ENCODE results near the gene SLC25A2. TPM values are rescaled to one million over a fixed set of nuclear protein-coding genes. Genes with fewer than 3 reads are reported as not detected.
"Not testable (repeated sequence)": the region's sequence is repeated elsewhere in the genome, so short reads cannot be mapped to it uniquely, and the experiment has no call there.

The SLC25A2 gene
- total RNA-seq, 2 donors from 2014 or later, result 0.55 to 0.68 TPM

GRCh38 chr5:141342773-141343172 lies 38.9 kb upstream of the SLC25A2 start:
- 84% methylated on average over 1 of the region's 1 CpG; no CpG with 5 or more reads in 1 of the 2 experiments for WGBS, 2 experiments (ENCODE audit: insufficient coverage in 1 of 2, insufficient read length in 1 of 2)
- peaks cover 22% of the 10 kb centered on the region for H3K36me3 Mint-ChIP-seq (ENCODE audit: low read depth)
- H3K36me3 ChIP-seq (ENCODE audit: control insufficient read depth, insufficient read depth, low read length), result no peaks in the 10 kb centered on the region
- H3K4me3 ChIP-seq (ENCODE audit: low read length), result peak overlapping the region; percentile 77
- H3K9me3 Mint-ChIP-seq, result peaks cover 74% of the 10 kb centered on the region
- H3K27ac Mint-ChIP-seq, result no peak overlapping the region
- H3K4me1 Mint-ChIP-seq, result no peaks in the 10 kb centered on the region
- no peaks in the 10 kb centered on the region for H3K4me1 ChIP-seq (ENCODE audit: control insufficient read depth, insufficient read depth, low read length)
- peaks cover 11% of the 10 kb centered on the region for H3K27me3 Mint-ChIP-seq (ENCODE audit: insufficient read depth)
- TF ChIP-seq, protein P1, sequence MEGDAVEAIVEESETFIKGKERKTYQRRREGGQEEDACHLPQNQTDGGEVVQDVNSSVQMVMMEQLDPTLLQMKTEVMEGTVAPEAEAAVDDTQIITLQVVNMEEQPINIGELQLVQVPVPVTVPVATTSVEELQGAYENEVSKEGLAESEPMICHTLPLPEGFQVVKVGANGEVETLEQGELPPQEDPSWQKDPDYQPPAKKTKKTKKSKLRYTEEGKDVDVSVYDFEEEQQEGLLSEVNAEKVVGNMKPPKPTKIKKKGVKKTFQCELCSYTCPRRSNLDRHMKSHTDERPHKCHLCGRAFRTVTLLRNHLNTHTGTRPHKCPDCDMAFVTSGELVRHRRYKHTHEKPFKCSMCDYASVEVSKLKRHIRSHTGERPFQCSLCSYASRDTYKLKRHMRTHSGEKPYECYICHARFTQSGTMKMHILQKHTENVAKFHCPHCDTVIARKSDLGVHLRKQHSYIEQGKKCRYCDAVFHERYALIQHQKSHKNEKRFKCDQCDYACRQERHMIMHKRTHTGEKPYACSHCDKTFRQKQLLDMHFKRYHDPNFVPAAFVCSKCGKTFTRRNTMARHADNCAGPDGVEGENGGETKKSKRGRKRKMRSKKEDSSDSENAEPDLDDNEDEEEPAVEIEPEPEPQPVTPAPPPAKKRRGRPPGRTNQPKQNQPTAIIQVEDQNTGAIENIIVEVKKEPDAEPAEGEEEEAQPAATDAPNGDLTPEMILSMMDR (conservative IDR thresholded peaks at IDR 0.05), result no peak
- H3K9me3 ChIP-seq (ENCODE audit: control insufficient read depth, low read length), result peaks cover 32% of the 10 kb centered on the region
- no peak overlapping the region for H3K9ac ChIP-seq (ENCODE audit: extremely low read depth, low read length, poor library complexity, severe bottlenecking)
- no peak overlapping the region for H3K27ac ChIP-seq (ENCODE audit: low read depth, low read length)
- no peaks in the 10 kb centered on the region for H3K27me3 ChIP-seq (ENCODE audit: control insufficient read depth, insufficient read depth, low read length, poor library complexity, severe bottlenecking)
- no peak overlapping the region for H3K4me3 Mint-ChIP-seq
- no peak for DNase-seq

- H3K4me3 Mint-ChIP-seq; H3K4me1 Mint-ChIP-seq; H3K4me3 ChIP-seq (ENCODE audit: low read length); DNase-seq; H3K27ac ChIP-seq (ENCODE audit: low read depth, low read length); H3K36me3 ChIP-seq (ENCODE audit: control insufficient read depth, insufficient read depth, low read length); H3K9ac ChIP-seq (ENCODE audit: extremely low read depth, low read length, poor library complexity, severe bottlenecking); H3K27ac Mint-ChIP-seq; H3K27me3 ChIP-seq (ENCODE audit: control insufficient read depth, insufficient read depth, low read length, poor library complexity, severe bottlenecking); H3K4me1 ChIP-seq (ENCODE audit: control insufficient read depth, insufficient read depth, low read length): not testable (repeated sequence)
- Mint-ChIP-seq H3K9me3 (peaks cover 64% of the 10 kb centered on the region), H3K36me3 (ENCODE audit: low read depth) (peaks cover 14% of the 10 kb centered on the region), H3K27me3 (ENCODE audit: insufficient read depth) (peaks cover 22% of the 10 kb centered on the region)
- peaks cover 19% of the 10 kb centered on the region for H3K9me3 ChIP-seq (ENCODE audit: control insufficient read depth, low read length)
- WGBS, 2 experiments (ENCODE audit: insufficient coverage in 1 of 2, insufficient read length in 1 of 2), result 94 to 97% methylated on average over 20 to 43 of the region's 45 CpGs
Measured at GRCh38 chr5:141340781-141341354, 37.0 kb upstream of the SLC25A2 start.

DNA sequence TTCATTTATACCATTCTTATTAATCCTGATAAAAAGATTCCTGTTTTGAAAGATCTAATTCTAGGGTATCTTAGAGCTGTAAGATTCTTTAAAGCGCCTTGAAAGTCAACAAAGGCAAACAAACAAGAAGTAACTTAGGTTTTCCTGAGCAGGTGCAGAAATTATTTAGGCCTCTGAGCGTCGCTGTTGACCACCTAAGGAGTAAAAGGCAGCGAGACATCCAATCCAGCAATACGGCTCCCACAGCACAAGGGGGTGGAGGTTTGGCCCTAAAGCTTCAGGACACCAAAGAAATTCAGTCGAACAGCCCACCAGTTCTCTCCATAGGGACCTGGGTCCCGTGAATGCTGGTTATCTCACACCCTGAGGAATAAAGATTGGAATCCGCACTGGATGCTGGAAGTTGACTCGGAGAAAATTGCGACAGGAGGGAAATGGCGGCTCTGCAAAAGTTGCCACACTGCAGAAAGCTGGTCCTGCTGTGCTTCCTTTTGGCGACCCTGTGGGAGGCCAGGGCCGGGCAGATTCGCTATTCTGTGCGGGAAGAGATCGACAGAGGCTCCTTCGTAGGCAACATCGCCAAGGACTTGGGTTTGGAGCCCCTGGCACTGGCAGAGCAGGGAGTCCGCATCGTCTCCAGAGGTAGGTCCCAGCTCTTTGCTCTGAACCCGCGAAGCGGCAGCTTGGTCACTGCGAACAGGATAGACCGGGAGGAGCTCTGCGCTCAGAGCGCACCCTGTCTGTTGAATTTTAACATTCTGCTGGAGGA lies 34.9 kb upstream of the SLC25A2 start, which contains the start of gene PCDHGA2:
TSS of gene PCDHGA2 (plus strand) at position 223 of the 769 bp plus-strand sequence.
- no peaks in the 10 kb centered on the region for H3K27me3 ChIP-seq (ENCODE audit: control insufficient read depth, insufficient read depth, low read length, poor library complexity, severe bottlenecking)
- peaks cover 47% of the 10 kb centered on the region for H3K9me3 Mint-ChIP-seq
- no peaks in the 10 kb centered on the region for H3K36me3 ChIP-seq (ENCODE audit: control insufficient read depth, insufficient read depth, low read length)
- H3K4me1 Mint-ChIP-seq, result no peaks in the 10 kb centered on the region
- no peaks in the 10 kb centered on the region for H3K4me1 ChIP-seq (ENCODE audit: control insufficient read depth, insufficient read depth, low read length)
- H3K9me3 ChIP-seq (ENCODE audit: control insufficient read depth, low read length), result peaks cover under 1% of the 10 kb centered on the region
- H3K36me3 Mint-ChIP-seq (ENCODE audit: low read depth), result peaks cover 8% of the 10 kb centered on the region
- H3K4me3 Mint-ChIP-seq, result peak within 1 kb of the TSS; percentile 46
- peak within 1 kb of the TSS; percentile 55 for H3K27ac Mint-ChIP-seq
- WGBS, 2 experiments (ENCODE audit: insufficient coverage in 1 of 2, insufficient read length in 1 of 2), result 78 to 88% methylated on average over 19 to 27 of the region's 27 CpGs
- no peak within 1 kb of the TSS for H3K4me3 ChIP-seq (ENCODE audit: low read length)
- DNase-seq, result peak; percentile 75
- TF ChIP-seq, protein P1 (conservative IDR thresholded peaks at IDR 0.05), result peak; percentile 78
- no peak within 1 kb of the TSS for H3K27ac ChIP-seq (ENCODE audit: low read depth, low read length)
- no peak within 1 kb of the TSS for H3K9ac ChIP-seq (ENCODE audit: extremely low read depth, low read length, poor library complexity, severe bottlenecking)
- peaks cover 19% of the 10 kb centered on the region for H3K27me3 Mint-ChIP-seq (ENCODE audit: insufficient read depth)

GRCh38 chr5:141332571-141332970 lies 28.7 kb upstream of the SLC25A2 start:
- not testable (repeated sequence) for H3K27me3 ChIP-seq (ENCODE audit: control insufficient read depth, insufficient read depth, low read length, poor library complexity, severe bottlenecking); DNase-seq; H3K27ac ChIP-seq (ENCODE audit: low read depth, low read length); H3K4me1 Mint-ChIP-seq; H3K9ac ChIP-seq (ENCODE audit: extremely low read depth, low read length, poor library complexity, severe bottlenecking); H3K9me3 ChIP-seq (ENCODE audit: control insufficient read depth, low read length); H3K4me3 Mint-ChIP-seq; H3K36me3 ChIP-seq (ENCODE audit: control insufficient read depth, insufficient read depth, low read length); H3K4me3 ChIP-seq (ENCODE audit: low read length); H3K27ac Mint-ChIP-seq; H3K4me1 ChIP-seq (ENCODE audit: control insufficient read depth, insufficient read depth, low read length)
- Mint-ChIP-seq H3K9me3 (peaks cover 31% of the 10 kb centered on the region), H3K27me3 (ENCODE audit: insufficient read depth) (peaks cover 13% of the 10 kb centered on the region), H3K36me3 (ENCODE audit: low read depth) (peaks cover 13% of the 10 kb centered on the region)
- 91 to 97% methylated on average over 18 to 39 of the region's 39 CpGs for WGBS, 2 experiments (ENCODE audit: insufficient coverage in 1 of 2, insufficient read length in 1 of 2)

Data from endodermal cell (in vitro differentiated cells).